Activated T-cell treated with anti-CD3 and anti-CD28 coated beads, Interleukin-2, amount 50 U/mL, for 24 hours (primary cell): ENCODE results near the gene RXFP1.

Experiments used
- DNase-seq: peaks from one replicate; pipeline ENCODE4 v3.0.0-alpha.2; 2020
- H3K27ac Mint-ChIP-seq: 2 replicates; pipeline ENCODE4 v1.8.0; 2020; ENCODE audit warnings: mild to moderate bottlenecking, mixed read lengths
- H3K27me3 Mint-ChIP-seq: 2 replicates; pipeline ENCODE4 v1.8.0; 2020; ENCODE audit warnings: mixed read lengths
- H3K36me3 Mint-ChIP-seq: 2 replicates; pipeline ENCODE4 v1.8.0; 2020; ENCODE audit warnings: low read depth, mixed read lengths
- H3K4me1 Mint-ChIP-seq: 2 replicates; pipeline ENCODE4 v1.8.0; 2020; ENCODE audit warnings: low read depth, mixed read lengths
- H3K4me3 Mint-ChIP-seq: 2 replicates; pipeline ENCODE4 v1.8.0; 2020; ENCODE audit warnings: mild to moderate bottlenecking, moderate library complexity, mixed read lengths
- H3K9me3 Mint-ChIP-seq: 2 replicates; pipeline ENCODE4 v1.8.0; 2020; ENCODE audit warnings: mixed read lengths

The RXFP1 gene

GRCh38 chr4:158578476-158578875 lies 56.8 kb downstream of the RXFP1 start:
- Mint-ChIP-seq H3K4me1 (no peaks in the 10 kb centered on the region), H3K27me3 (peaks cover under 1% of the 10 kb centered on the region), H3K9me3 (no peaks in the 10 kb centered on the region), H3K4me3 (no peak overlapping the region), H3K27ac (no peak overlapping the region), H3K36me3 (no peaks in the 10 kb centered on the region)
- no peak for DNase-seq

DNA sequence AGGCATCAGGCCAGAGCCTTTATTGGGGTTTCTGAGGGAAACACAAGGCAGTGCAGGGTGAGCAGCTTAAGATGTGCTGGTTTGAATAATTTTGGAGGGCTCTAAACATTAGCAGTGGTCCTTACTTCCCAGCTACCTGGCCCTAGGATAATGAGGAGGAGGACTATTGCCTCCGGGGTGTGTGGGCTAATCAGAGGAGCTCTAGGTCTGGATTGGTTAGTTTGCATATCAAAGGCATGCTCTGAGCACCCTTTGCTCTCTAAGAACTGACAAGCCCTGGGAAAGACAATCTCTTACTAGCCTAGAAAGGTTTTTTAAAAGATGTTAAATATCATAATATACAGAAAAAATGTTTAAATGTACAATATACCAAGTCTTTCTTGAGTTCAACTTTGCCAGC lies 58.4 kb downstream of the RXFP1 start:
- Mint-ChIP-seq H3K9me3 (no peaks in the 10 kb centered on the region), H3K4me1 (no peaks in the 10 kb centered on the region), H3K36me3 (no peaks in the 10 kb centered on the region), H3K27ac (no peak overlapping the region), H3K27me3 (peaks cover 7% of the 10 kb centered on the region), H3K4me3 (no peak overlapping the region)
- DNase-seq: no peak

DNA sequence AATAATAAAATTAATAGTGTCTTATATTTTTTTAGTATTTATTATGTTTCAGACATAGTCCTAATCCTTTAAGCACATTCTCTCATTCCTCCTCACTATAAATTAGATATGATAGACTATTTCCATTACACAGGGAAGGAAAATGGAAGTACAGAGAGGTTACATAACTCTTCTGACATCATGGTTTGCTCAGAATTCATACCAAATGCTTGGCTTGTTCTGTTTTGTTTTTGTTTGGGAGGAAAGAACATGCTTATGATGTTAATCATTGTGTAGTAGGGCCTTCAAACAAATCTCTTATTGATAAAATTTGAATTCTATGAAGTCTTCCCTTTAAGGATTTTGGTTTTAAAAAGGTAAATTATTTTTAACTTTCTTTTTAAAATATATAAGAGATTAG lies 59.5 kb downstream of the RXFP1 start:
- H3K27ac Mint-ChIP-seq: no peak overlapping the region
- H3K36me3 Mint-ChIP-seq: no peaks in the 10 kb centered on the region
- H3K4me1 Mint-ChIP-seq: no peaks in the 10 kb centered on the region
- H3K4me3 Mint-ChIP-seq: no peak overlapping the region
- DNase-seq: no peak
- peaks cover 7% of the 10 kb centered on the region for H3K27me3 Mint-ChIP-seq
- no peaks in the 10 kb centered on the region for H3K9me3 Mint-ChIP-seq

GRCh38 chr4:158586881-158587280 lies 65.2 kb downstream of the RXFP1 start:
- H3K36me3 Mint-ChIP-seq: no peaks in the 10 kb centered on the region
- no peak overlapping the region for H3K4me3 Mint-ChIP-seq
- no peak for DNase-seq
- no peaks in the 10 kb centered on the region for H3K9me3 Mint-ChIP-seq
- H3K27ac Mint-ChIP-seq: no peak overlapping the region
- peaks cover 24% of the 10 kb centered on the region for H3K27me3 Mint-ChIP-seq
- no peaks in the 10 kb centered on the region for H3K4me1 Mint-ChIP-seq

DNA sequence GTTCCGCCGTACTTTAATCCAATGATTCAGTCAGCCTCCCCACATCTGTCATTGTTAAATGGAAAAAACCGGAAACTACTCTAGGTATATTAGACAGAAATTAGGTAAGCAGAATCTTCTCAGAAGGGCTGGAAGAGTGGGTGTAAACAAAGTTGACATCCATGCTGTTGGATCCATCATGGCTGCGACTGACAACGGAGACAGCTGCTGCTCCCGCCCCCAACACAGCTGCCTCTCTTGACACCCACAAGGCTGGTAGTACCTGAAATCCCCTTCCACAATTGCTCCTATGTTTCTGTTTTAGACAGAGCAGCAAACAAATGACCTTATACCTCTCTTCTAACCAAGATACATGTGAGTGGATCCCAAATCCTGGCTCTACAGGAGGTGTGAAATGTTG lies 66.6 kb downstream of the RXFP1 start:
- Mint-ChIP-seq H3K36me3 (no peaks in the 10 kb centered on the region), H3K9me3 (no peaks in the 10 kb centered on the region), H3K27me3 (peaks cover 26% of the 10 kb centered on the region), H3K27ac (no peak overlapping the region), H3K4me3 (no peak overlapping the region), H3K4me1 (no peaks in the 10 kb centered on the region)
- no peak for DNase-seq

- DNase-seq: no peak
Observed at GRCh38 chr4:158588777-158589176, 67.1 kb downstream of the RXFP1 start.

DNA sequence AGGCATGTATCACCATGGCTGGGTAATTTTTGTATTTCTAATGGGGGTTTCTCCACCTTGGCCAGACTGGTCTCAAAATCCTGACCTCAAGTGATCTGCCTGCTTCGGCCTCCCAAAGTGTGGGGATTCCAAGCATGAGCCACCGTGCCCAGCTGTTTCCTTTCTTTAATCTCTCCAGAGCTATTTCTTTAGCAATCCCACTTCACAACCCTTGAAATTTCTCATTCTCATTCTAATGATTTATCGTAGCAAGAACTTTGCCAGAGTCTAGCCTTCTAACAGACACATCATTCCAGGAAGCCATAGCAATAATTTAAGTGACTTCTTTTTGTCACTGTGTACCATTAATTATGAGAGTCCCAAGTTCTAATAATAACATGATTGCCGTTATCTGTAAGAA lies 68.6 kb downstream of the RXFP1 start:
- Mint-ChIP-seq H3K27me3 (peaks cover 23% of the 10 kb centered on the region), H3K4me3 (no peak overlapping the region), H3K27ac (no peak overlapping the region), H3K4me1 (no peaks in the 10 kb centered on the region), H3K36me3 (no peaks in the 10 kb centered on the region), H3K9me3 (no peaks in the 10 kb centered on the region)
- no peak for DNase-seq

More at GRCh38 chr4:158588777-158589176, 67.1 kb downstream of the RXFP1 start:
- H3K36me3 Mint-ChIP-seq: no peaks in the 10 kb centered on the region
- no peak overlapping the region for H3K4me3 Mint-ChIP-seq
- H3K4me1 Mint-ChIP-seq: no peaks in the 10 kb centered on the region
- H3K27me3 Mint-ChIP-seq: peaks cover 23% of the 10 kb centered on the region
- H3K9me3 Mint-ChIP-seq: no peaks in the 10 kb centered on the region
- no peak overlapping the region for H3K27ac Mint-ChIP-seq

DNA sequence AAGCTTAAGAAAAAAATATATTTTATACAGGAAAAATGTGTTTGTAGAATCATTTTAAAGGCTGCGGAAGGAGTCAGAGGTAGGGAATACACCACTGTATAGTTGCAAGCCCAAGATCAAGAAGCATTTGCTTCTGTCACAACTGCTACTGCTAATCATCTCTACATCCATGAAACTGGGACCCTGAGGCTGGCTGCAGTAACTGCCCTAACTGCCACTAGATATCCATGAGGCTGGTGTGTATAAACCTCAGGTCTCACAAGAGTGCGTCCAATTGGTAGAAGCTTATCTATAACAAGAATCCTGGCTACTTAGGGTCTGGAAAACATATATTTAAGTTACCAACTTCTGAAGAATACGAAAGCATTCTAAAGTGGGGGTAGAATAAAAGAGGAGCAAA lies 69.1 kb downstream of the RXFP1 start:
- no peak overlapping the region for H3K4me3 Mint-ChIP-seq
- no peak for DNase-seq
- no peak overlapping the region for H3K27ac Mint-ChIP-seq
- no peaks in the 10 kb centered on the region for H3K9me3 Mint-ChIP-seq
- no peaks in the 10 kb centered on the region for H3K36me3 Mint-ChIP-seq
- peaks cover 23% of the 10 kb centered on the region for H3K27me3 Mint-ChIP-seq
- H3K4me1 Mint-ChIP-seq: no peaks in the 10 kb centered on the region

- H3K36me3 Mint-ChIP-seq: no peaks in the 10 kb centered on the region
- H3K27me3 Mint-ChIP-seq: peaks cover 30% of the 10 kb centered on the region
- H3K4me1 Mint-ChIP-seq: no peaks in the 10 kb centered on the region
- no peaks in the 10 kb centered on the region for H3K9me3 Mint-ChIP-seq
- DNase-seq: no peak
- H3K4me3 Mint-ChIP-seq: no peak overlapping the region
- H3K27ac Mint-ChIP-seq: no peak overlapping the region
Observed at GRCh38 chr4:158597879-158598596, 76.4 kb downstream of the RXFP1 start.

GRCh38 chr4:158599150-158599549 lies 77.5 kb downstream of the RXFP1 start:
- H3K9me3 Mint-ChIP-seq: no peaks in the 10 kb centered on the region
- H3K27me3 Mint-ChIP-seq: peaks cover 27% of the 10 kb centered on the region
- DNase-seq: no peak
- H3K4me3 Mint-ChIP-seq: no peak overlapping the region
- H3K27ac Mint-ChIP-seq: no peak overlapping the region
- H3K36me3 Mint-ChIP-seq: no peaks in the 10 kb centered on the region
- H3K4me1 Mint-ChIP-seq: no peaks in the 10 kb centered on the region

DNA sequence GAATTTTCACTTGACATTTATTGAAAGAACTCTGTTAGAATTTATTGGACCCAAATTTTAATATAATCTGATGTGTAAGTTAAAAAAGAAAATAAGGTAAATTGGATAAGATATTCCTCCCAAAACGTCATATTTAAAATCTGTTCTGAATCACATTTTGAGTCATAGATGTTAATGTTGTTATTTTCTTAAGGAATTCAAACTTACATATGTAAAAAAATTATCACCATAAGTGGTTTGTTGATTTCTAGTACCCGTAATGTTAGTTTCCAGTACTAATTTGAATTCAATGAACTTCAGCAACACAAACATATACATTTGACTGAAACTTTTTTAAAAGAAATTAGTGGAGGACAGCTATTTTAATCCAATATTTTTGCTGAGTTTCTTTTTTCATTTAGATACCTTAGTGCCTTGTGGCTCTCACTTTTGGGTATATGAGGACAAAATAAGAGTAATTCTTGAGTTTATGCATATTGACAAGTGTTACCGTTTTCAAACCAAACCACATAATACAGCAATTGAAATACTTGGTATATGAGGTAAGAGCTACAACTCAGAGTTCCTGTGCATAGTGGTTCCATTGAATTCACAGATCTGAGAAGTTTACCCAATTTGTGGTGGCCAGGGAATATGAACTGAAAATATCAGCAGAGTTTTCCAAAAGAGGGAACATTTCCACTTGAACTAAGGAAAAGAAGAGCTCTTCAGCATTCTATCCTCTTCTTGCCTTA lies 78.2 kb downstream of the RXFP1 start:
- Mint-ChIP-seq H3K4me1 (no peaks in the 10 kb centered on the region), H3K4me3 (no peak overlapping the region)
- DNase-seq: no peak

GRCh38 chr4:158604369-158604768 lies 82.7 kb downstream of the RXFP1 start:
- Mint-ChIP-seq H3K27me3 (peaks cover 22% of the 10 kb centered on the region), H3K4me3 (no peak overlapping the region), H3K36me3 (no peaks in the 10 kb centered on the region), H3K9me3 (no peaks in the 10 kb centered on the region), H3K27ac (no peak overlapping the region), H3K4me1 (no peaks in the 10 kb centered on the region)
- no peak for DNase-seq

More for the DNA sequence above, 78.2 kb downstream of the RXFP1 start:
- Mint-ChIP-seq H3K27me3 (peaks cover 27% of the 10 kb centered on the region), H3K9me3 (no peaks in the 10 kb centered on the region), H3K36me3 (no peaks in the 10 kb centered on the region), H3K27ac (no peak overlapping the region)

DNA sequence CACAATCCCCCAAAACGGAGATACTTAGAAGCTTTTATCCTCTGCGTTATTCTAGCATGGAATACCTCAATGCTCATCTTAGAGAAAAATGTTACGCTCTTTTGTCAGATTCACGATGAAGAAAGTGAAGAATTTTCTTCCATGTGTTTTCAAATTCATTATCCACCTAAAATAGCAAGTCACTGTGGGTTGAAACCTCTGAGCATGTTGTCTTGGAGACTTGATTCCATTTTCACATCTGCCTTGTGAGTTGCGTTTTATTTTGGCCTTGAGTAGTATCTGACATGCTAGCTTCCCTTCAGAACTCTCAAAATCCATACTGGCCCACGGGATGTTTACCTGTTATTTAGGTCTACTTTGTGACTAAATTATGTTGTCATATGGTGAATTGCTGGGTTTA lies 83.7 kb downstream of the RXFP1 start:
- peaks cover 22% of the 10 kb centered on the region for H3K27me3 Mint-ChIP-seq
- no peak overlapping the region for H3K27ac Mint-ChIP-seq
- H3K4me1 Mint-ChIP-seq: no peaks in the 10 kb centered on the region
- H3K9me3 Mint-ChIP-seq: no peaks in the 10 kb centered on the region
- no peak overlapping the region for H3K4me3 Mint-ChIP-seq
- no peak for DNase-seq
- no peaks in the 10 kb centered on the region for H3K36me3 Mint-ChIP-seq

GRCh38 chr4:158606969-158607368 lies 85.3 kb downstream of the RXFP1 start:
- Mint-ChIP-seq H3K9me3 (no peaks in the 10 kb centered on the region), H3K4me1 (peaks cover 3% of the 10 kb centered on the region), H3K36me3 (no peaks in the 10 kb centered on the region), H3K27ac (no peak overlapping the region), H3K27me3 (peaks cover 18% of the 10 kb centered on the region), H3K4me3 (no peak overlapping the region)
- DNase-seq: no peak

DNA sequence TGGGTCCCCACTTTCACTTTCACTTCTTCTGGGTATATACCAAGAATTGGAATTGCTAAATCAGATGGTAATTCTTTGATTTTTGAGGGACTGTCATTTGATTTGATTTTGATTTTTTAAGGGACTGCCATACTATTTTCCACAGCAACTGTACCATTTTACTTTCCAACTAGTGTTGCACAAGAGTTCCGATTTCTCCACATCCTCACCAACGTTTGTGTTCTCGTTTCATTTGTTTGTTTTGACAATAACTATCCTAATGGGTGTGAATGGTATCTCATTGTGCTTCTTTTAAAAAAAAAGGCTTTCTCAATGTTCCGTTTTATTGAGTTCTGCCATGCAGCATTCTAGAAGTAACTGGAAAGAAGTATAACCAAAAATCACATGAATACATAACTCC lies 87.4 kb downstream of the RXFP1 start:
- Mint-ChIP-seq H3K4me3 (no peak overlapping the region), H3K36me3 (no peaks in the 10 kb centered on the region), H3K4me1 (peaks cover 3% of the 10 kb centered on the region), H3K27me3 (peaks cover 21% of the 10 kb centered on the region), H3K27ac (no peak overlapping the region), H3K9me3 (no peaks in the 10 kb centered on the region)
- no peak for DNase-seq
